Kidney epithelial cell (primary cell): ENCODE data around the gene MBOAT1. TPM values are rescaled to one million over a fixed set of nuclear protein-coding genes. Genes with fewer than 3 reads are reported as not detected.

ENCODE experiments used
- DNase-seq: peaks from one replicate; pipeline ENCODE4 v3.0.0-alpha.2; 2010; ENCODE audit warnings: low read depth
- H3K27me3 ChIP-seq: 2 replicates; pipeline ENCODE4 v1.6.0; 2011; ENCODE audit warnings: low read length; ENCODE audit not compliant: control insufficient read depth, insufficient read depth
- H3K36me3 ChIP-seq: 2 replicates; pipeline ENCODE4 v1.5.1; 2011; ENCODE audit warnings: low read length; ENCODE audit not compliant: control insufficient read depth, insufficient read depth
- H3K4me3 ChIP-seq: 2 replicates; pipeline ENCODE4 v1.5.1; 2011; ENCODE audit warnings: low read depth, mild to moderate bottlenecking, control low read depth, low read length
- total RNA-seq: library from RNA; depleted of rRNA; stranded (reverse); fragments of >200 nt; gene quantifications from 2 replicates; pipeline ENCODE4 v1.2.3, GENCODE V29; 2015
- TF ChIP-seq, protein P1 (sequence below): IDR thresholded peaks from 2 replicates; pipeline ENCODE4 v1.5.1; 2011; ENCODE audit warnings: mild to moderate bottlenecking, moderate library complexity, low read length, control low read depth, inconsistent platforms; ENCODE audit not compliant: insufficient read depth, poor library complexity, severe bottlenecking

Gene MBOAT1
- total RNA-seq, 1 donor from 2014 or later = 12.0 TPM

DNA sequence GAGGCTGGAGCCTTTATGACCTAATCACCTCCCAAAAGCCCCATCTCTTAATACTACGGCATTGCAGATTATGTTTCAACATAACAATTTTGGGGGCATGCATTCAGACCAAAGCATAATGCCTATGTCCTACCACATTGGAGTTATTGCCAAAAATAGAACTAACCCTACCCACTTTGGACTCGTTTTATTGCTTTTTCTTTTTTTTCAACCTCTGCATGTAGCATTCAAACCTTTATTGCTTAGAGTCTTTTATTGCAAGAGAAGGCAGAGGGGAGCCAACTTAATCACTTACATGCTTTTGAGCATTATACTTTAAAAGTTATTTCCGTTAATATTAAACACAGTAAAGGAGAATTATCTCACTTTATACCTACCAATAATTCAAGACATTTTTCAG lies 8.1 kb upstream of the MBOAT1 start:
- TF ChIP-seq, protein P1, sequence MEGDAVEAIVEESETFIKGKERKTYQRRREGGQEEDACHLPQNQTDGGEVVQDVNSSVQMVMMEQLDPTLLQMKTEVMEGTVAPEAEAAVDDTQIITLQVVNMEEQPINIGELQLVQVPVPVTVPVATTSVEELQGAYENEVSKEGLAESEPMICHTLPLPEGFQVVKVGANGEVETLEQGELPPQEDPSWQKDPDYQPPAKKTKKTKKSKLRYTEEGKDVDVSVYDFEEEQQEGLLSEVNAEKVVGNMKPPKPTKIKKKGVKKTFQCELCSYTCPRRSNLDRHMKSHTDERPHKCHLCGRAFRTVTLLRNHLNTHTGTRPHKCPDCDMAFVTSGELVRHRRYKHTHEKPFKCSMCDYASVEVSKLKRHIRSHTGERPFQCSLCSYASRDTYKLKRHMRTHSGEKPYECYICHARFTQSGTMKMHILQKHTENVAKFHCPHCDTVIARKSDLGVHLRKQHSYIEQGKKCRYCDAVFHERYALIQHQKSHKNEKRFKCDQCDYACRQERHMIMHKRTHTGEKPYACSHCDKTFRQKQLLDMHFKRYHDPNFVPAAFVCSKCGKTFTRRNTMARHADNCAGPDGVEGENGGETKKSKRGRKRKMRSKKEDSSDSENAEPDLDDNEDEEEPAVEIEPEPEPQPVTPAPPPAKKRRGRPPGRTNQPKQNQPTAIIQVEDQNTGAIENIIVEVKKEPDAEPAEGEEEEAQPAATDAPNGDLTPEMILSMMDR = no peak
- DNase-seq = no peak
- no peaks in the 10 kb centered on the region for H3K36me3 ChIP-seq
- H3K27me3 ChIP-seq = no peaks in the 10 kb centered on the region
- H3K4me3 ChIP-seq = no peak overlapping the region

DNA sequence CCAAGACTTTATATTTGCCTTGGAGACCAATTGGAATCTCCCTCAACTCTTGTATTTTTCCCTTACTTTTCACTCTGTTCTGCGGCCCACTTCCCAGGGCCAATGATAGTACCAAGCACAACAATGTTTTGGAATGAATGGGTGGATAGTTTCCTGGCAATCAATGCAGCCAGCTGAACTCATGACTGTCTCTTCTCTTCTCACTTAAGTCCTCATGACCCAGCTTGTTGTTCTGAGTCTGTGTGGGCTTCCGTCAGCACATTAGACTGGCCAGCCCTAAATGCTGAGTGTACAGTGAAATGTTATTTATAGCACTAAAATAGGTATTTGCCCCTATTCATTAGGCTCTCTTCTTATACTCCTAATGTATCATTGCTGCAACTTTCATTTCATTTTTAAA lies 5.6 kb upstream of the MBOAT1 start:
- Histone ChIP-seq H3K27me3 (no peaks in the 10 kb centered on the region), H3K4me3 (no peak overlapping the region), H3K36me3 (no peaks in the 10 kb centered on the region)
- TF ChIP-seq, protein P1 = no peak
- DNase-seq = no peak

DNA sequence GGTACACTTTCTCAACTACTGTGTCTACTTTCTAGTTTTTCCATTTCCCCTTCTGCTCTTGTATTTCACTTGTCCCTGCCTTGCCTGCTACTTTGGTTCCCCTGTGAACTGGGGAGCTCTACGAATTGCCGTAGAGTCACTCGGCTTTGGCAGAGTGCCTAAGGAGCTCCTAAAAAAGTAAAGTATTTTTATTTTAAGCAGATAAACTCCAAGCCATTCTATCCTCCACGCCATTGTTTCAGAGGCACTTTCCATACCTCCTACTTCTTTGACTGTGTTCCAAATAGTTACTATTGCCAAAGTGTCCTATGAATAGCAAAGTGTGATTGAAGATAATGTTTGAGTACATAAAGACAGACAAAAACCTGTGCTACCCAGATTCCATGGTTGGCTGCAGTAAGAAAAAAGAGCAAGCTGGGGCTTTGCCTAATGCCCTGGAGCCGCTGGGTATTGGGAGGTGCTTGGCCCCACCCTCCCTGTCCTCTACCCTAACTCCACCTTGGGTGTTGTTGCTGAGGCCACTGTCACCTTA lies 5.1 kb upstream of the MBOAT1 start:
- no peaks in the 10 kb centered on the region for H3K36me3 ChIP-seq
- no peak for DNase-seq
- TF ChIP-seq, protein P1 = no peak
- H3K27me3 ChIP-seq = no peaks in the 10 kb centered on the region
- no peak overlapping the region for H3K4me3 ChIP-seq

DNA sequence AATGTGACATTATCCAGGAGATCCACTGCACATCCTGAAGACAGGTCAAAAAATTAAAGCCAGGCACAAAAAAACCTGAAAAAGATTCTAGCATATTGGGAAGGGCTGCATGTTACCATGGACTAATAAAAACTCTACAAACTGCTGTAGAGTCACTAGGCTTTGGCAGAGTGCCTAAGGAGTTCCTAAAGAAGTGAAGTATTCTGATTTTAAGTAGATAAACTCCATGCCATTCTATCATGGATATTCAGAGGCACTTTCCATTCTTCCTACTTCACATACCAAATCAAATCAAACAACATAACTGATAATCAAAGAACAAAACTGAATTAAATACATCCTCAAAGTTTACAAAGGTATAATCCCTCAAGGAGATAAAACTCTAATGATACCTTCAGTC lies 3.0 kb upstream of the MBOAT1 start:
- Histone ChIP-seq H3K4me3 (no peak overlapping the region), H3K27me3 (no peaks in the 10 kb centered on the region), H3K36me3 (no peaks in the 10 kb centered on the region)
- TF ChIP-seq, protein P1 = no peak
- no peak for DNase-seq

DNA sequence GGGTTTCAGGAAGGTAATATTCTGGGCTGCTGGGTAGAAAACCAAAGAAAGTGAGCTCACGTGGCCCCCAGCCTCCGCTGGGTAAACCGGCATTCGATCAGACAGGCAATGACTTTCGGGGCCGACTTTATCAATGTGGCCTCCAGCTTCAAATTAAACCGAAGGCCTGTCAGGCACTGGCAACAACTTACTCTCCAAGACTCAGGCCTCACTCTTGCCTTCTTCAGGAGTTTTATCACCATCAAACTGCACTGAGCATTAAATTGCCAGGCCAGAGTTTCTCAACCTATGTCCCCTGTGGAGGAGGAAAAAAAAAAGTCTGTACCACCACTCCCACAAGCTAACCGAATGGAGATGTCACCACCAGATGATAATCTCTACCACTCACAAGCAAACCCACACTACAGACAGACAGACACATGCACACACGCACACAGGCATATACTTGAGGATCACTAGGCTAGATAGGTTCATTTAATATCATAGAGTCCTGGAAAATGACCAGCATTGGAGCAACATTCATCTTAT lies 1.1 kb upstream of the MBOAT1 start:
- no peaks in the 10 kb centered on the region for H3K27me3 ChIP-seq
- DNase-seq = no peak
- H3K4me3 ChIP-seq = peak overlapping the region; percentile 80
- no peaks in the 10 kb centered on the region for H3K36me3 ChIP-seq
- TF ChIP-seq, protein P1 = no peak

DNA sequence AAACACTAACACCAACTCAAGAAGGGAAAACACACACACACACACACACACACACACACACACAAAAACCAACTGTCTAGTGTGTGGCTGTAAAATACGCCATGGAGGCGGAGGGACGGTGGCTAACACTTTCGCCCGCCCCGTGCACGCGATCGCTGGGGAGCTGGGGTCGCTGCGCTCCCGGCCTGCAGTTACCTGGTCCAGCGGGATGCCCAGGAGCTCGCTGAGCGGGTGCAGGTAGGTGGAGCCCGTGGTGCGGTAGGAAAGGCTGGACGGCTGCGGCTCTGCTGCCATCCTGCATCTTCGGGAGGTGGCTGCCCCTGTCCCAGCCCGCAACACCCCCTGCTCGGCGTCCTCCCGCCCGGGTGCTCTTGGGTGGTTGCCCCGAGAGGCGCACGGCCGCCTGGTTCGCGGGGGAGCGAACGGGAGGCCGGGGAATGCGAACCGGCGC lies 303 bp downstream of the MBOAT1 start:
- TF ChIP-seq, protein P1 = no peak
- Histone ChIP-seq H3K4me3 (peak overlapping the region; percentile 80), H3K27me3 (no peaks in the 10 kb centered on the region), H3K36me3 (no peaks in the 10 kb centered on the region)
- DNase-seq = no peak
